GOT3 (cell line): ENCODE results near the gene CREB3L1.

Source experiments
- DNase-seq: peaks from one replicate; lab custom pipeline; 2025; ENCODE audit warnings: mixed read lengths; lab: John Stamatoyannopoulos, UW

CREB3L1 gene

GRCh38 chr11:46345881-46346484, 68.5 kb downstream of the CREB3L1 start:
- no peak for DNase-seq

- peak; percentile 79 for DNase-seq
Observed at GRCh38 chr11:46346886-46347636, 69.6 kb downstream of the CREB3L1 start, which contains the start of gene DGKZ. Gene DGKZ (plus strand): TSS chr11:46347463. CDS start chr11:46347660, 197 bp downstream.

- no peak for DNase-seq
Observed at GRCh38 chr11:46347637-46348311, 70.3 kb downstream of the CREB3L1 start.

GRCh38 chr11:46348566-46349401, 71.3 kb downstream of the CREB3L1 start:
- no peak for DNase-seq

GRCh38 chr11:46350695-46351094, 73.2 kb downstream of the CREB3L1 start:
- no peak for DNase-seq

- no peak for DNase-seq
Observed at GRCh38 chr11:46351148-46351547, 73.7 kb downstream of the CREB3L1 start.

- no peak for DNase-seq
Observed at GRCh38 chr11:46351606-46352005, 74.1 kb downstream of the CREB3L1 start.

- no peak for DNase-seq
Observed at GRCh38 chr11:46352063-46352841, 74.8 kb downstream of the CREB3L1 start.

GRCh38 chr11:46353698-46354097, 76.2 kb downstream of the CREB3L1 start:
- no peak for DNase-seq

- no peak for DNase-seq
Observed at GRCh38 chr11:46356924-46357482, 79.5 kb downstream of the CREB3L1 start.

GRCh38 chr11:46357483-46357936, 80.0 kb downstream of the CREB3L1 start:
- no peak for DNase-seq

- DNase-seq = no peak
Observed at GRCh38 chr11:46359953-46360352, 82.5 kb downstream of the CREB3L1 start.

- DNase-seq = no peak
Observed at GRCh38 chr11:46360878-46361277, 83.4 kb downstream of the CREB3L1 start.

- DNase-seq = no peak
Observed at GRCh38 chr11:46361283-46362155, 84.1 kb downstream of the CREB3L1 start.

- no peak for DNase-seq
Observed at GRCh38 chr11:46362156-46363030, 84.9 kb downstream of the CREB3L1 start.

- no peak for DNase-seq
Observed at GRCh38 chr11:46363031-46363407, 85.6 kb downstream of the CREB3L1 start.

- DNase-seq = no peak
Observed at GRCh38 chr11:46363455-46364005, 86.1 kb downstream of the CREB3L1 start.

GRCh38 chr11:46364056-46364455, 86.6 kb downstream of the CREB3L1 start:
- DNase-seq = no peak

GRCh38 chr11:46364791-46365190, 87.3 kb downstream of the CREB3L1 start:
- no peak for DNase-seq
